Lung (tissue), 12 donors: Measurements from ENCODE around the gene BTN3A1. TPM values are rescaled to one million over a fixed set of nuclear protein-coding genes. Genes with fewer than 3 reads are reported as not detected.
A peak's percentile ranks its signal among the peaks of the same experiment; 100 is the strongest.
"Not testable (repeated sequence)": the region's sequence is repeated elsewhere in the genome, so short reads cannot be mapped to it uniquely, and the experiment has no call there.

ENCODE experiments used
- ATAC-seq: fragments of 200-7000 bp; cut with Tn5 transposase; one replicate; pipeline ENCODE4 v1.9.1; 2020; ENCODE audit warnings: moderate number of reproducible peaks; ENCODE audit not compliant: insufficient read depth, low FRiP score
- DNase-seq, 3 donors: peaks; one replicate each; pipeline ENCODE4 v3.0.0-alpha.2; 2013 to 2017
- H3K27ac ChIP-seq, 2 donors: one replicate each; pipeline ENCODE4 v1.5.1; 2013; ENCODE audit warnings: mild to moderate bottlenecking in 2 of 2, moderate library complexity in 2 of 2, control low read depth in 1 of 2, inconsistent platforms in 1 of 2, low read depth in 1 of 2, low read length in 1 of 2
- H3K27me3 ChIP-seq, 3 donors: one replicate each; pipeline ENCODE4 v1.5.1; 2013; ENCODE audit warnings: low read length in 2 of 3; ENCODE audit not compliant: control insufficient read depth in 3 of 3, insufficient read depth in 3 of 3
- H3K36me3 ChIP-seq, 4 donors: one replicate each; pipeline ENCODE4 v1.5.1; 2013; ENCODE audit warnings: low read length in 4 of 4, mild to moderate bottlenecking in 1 of 4, moderate library complexity in 1 of 4; ENCODE audit not compliant: control insufficient read depth in 4 of 4, insufficient read depth in 4 of 4
- H3K4me1 ChIP-seq, 5 donors: one replicate each; pipeline ENCODE4 v1.5.1; 2013; ENCODE audit warnings: low read length in 5 of 5, mild to moderate bottlenecking in 2 of 5, moderate library complexity in 1 of 5; ENCODE audit not compliant: control insufficient read depth in 5 of 5, insufficient read depth in 5 of 5
- H3K4me3 ChIP-seq: one replicate; pipeline ENCODE4 v1.5.1; 2013; ENCODE audit warnings: mild to moderate bottlenecking, control low read depth, moderate library complexity
- H3K9ac ChIP-seq, 2 donors: one replicate each; pipeline ENCODE4 v1.5.1; 2013; ENCODE audit warnings: low read length in 2 of 2, control low read depth in 1 of 2; ENCODE audit not compliant: insufficient read depth in 1 of 2
- H3K9me3 ChIP-seq, 4 donors: one replicate each; pipeline ENCODE4 v1.5.1; 2013; ENCODE audit warnings: low read length in 3 of 4, mild to moderate bottlenecking in 1 of 4, moderate library complexity in 1 of 4; ENCODE audit not compliant: control insufficient read depth in 4 of 4, insufficient read depth in 3 of 4
- WGBS, 2 donors: extraction: QIAGEN DNeasy Blood & Tissue Kit; methylation state at CpG; one replicate each; pipeline ENCODE4 v1.1.7; 2013; 5-methylcytosine and 5-hydroxymethylcytosine counted together
- polyA plus RNA-seq, 2 donors: library from polyadenylated mRNA; stranded (reverse); fragments of 200-250 nt; gene quantifications; one replicate each; pipeline ENCODE4 v1.2.1, GENCODE V29; 2013
- total RNA-seq, 2 donors: library from RNA; depleted of rRNA in 1 of 2; stranded (reverse); fragments of >200 nt in 1 of 2; gene quantifications; one replicate each; pipeline ENCODE4 v1.2.1, GENCODE V29; 2014 to 2021
- TF ChIP-seq, protein P1 (sequence below): IDR thresholded peaks from 2 replicates; pipeline ENCODE4 v1.5.1; 2012; ENCODE audit warnings: mild to moderate bottlenecking; ENCODE audit errors: control extremely low read depth, extremely low read depth
- donor health status: control.
- donor health status: control.
- donor health status: Bipolar disorder and iron deficiency.
- donor health status: healthy.
- donor health status: DM: yes; HTN: yes; CAD: no.

The BTN3A1 gene
- total and polyA plus RNA-seq, 4 donors: 14.4 to 60.1 (median 22.5) TPM

DNA sequence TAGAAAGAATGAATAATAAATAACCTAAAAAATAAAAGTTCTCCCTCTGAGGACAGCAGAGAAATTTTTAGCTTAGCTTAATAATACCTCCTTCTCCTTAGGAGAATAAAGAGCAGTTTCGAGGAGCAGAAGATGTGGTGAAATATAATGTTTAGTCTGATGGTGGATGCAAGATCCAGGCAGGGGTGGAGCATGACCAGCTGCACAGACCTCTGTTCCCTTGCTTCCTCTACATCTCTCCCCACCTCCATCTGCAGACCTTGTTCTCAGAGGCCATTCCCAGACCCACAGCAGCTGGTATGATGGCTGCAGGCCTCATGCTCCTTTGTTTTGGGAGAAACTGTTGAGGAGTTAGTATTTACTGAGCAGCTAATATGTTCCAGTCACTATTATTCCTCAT lies 35.6 kb upstream of the BTN3A1 start:
- 22 to 36% methylated on average over 1 of the region's 1 CpG for WGBS, 2 donors
- H3K9ac ChIP-seq: peak overlapping the region in 1 of 2 donors; percentile 38
- H3K4me3 ChIP-seq: no peak overlapping the region
- H3K27me3 ChIP-seq: no peaks in the 10 kb centered on the region
- no peak for ATAC-seq
- H3K36me3 ChIP-seq: peaks cover 3 to 12% (median 9%) of the 10 kb centered on the region in 4 donors
- H3K9me3 ChIP-seq: no peaks in the 10 kb centered on the region
- H3K27ac ChIP-seq: peak overlapping the region in 1 of 2 donors; percentile 47
- TF ChIP-seq, protein P1, sequence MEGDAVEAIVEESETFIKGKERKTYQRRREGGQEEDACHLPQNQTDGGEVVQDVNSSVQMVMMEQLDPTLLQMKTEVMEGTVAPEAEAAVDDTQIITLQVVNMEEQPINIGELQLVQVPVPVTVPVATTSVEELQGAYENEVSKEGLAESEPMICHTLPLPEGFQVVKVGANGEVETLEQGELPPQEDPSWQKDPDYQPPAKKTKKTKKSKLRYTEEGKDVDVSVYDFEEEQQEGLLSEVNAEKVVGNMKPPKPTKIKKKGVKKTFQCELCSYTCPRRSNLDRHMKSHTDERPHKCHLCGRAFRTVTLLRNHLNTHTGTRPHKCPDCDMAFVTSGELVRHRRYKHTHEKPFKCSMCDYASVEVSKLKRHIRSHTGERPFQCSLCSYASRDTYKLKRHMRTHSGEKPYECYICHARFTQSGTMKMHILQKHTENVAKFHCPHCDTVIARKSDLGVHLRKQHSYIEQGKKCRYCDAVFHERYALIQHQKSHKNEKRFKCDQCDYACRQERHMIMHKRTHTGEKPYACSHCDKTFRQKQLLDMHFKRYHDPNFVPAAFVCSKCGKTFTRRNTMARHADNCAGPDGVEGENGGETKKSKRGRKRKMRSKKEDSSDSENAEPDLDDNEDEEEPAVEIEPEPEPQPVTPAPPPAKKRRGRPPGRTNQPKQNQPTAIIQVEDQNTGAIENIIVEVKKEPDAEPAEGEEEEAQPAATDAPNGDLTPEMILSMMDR: no peak
- DNase-seq: peak in 1 of 3 donors; percentile 16
- peaks cover 0 to 15% (median 6%) of the 10 kb centered on the region in 5 donors for H3K4me1 ChIP-seq

DNA sequence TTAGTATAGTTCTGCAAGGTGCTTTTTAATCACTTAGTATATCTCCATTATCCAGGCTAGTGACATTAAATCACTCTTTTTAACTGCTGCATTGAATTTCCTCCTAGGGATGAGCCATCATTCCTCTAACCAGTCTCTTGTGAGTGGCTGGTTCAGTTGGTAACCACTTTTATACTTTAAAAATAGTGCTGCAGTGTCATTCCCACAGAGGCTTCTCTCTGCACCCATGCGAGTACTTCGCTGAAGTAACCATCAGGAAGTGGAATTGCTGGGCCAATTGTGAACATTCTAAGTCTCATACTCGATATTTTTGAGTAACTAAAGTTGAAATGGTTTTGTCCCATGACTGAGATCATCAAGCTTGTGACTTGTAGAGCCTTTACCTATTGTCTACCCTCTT lies 35.0 kb upstream of the BTN3A1 start:
- ATAC-seq (no peak), DNase-seq (no peak)
- Histone ChIP-seq H3K4me3 (no peak overlapping the region), H3K27me3 (no peaks in the 10 kb centered on the region), H3K36me3 (peaks cover 3 to 12% (median 9%) of the 10 kb centered on the region in 4 donors), H3K4me1 (peaks cover 0 to 15% (median 6%) of the 10 kb centered on the region in 5 donors), H3K27ac (no peak overlapping the region), H3K9ac (no peak overlapping the region), H3K9me3 (no peaks in the 10 kb centered on the region)
- TF ChIP-seq, protein P1: no peak
- 33 to 59% methylated on average over 3 of the region's 3 CpGs for WGBS, 2 donors

GRCh38 chr6:26371813-26372212 lies 30.3 kb upstream of the BTN3A1 start:
- H3K4me3 ChIP-seq, H3K9me3 ChIP-seq, H3K27ac ChIP-seq, H3K27me3 ChIP-seq, DNase-seq, H3K4me1 ChIP-seq, H3K9ac ChIP-seq, ATAC-seq: not testable (repeated sequence)
- 77 to 86% methylated on average over 4 of the region's 4 CpGs for WGBS, 2 donors
- peaks cover 9 to 34% (median 13%) of the 10 kb centered on the region in 4 donors for H3K36me3 ChIP-seq

GRCh38 chr6:26372308-26373144 lies 29.5 kb upstream of the BTN3A1 start:
- ATAC-seq (no peak), DNase-seq (no peak)
- Histone ChIP-seq H3K27ac (no peak overlapping the region), H3K27me3 (no peaks in the 10 kb centered on the region), H3K9me3 (no peaks in the 10 kb centered on the region), H3K9ac (no peak overlapping the region), H3K4me3 (no peak overlapping the region), H3K36me3 (peaks cover 9 to 34% (median 13%) of the 10 kb centered on the region in 4 donors), H3K4me1 (peaks cover 0 to 5% (median 0%) of the 10 kb centered on the region in 5 donors)
- WGBS, 2 donors: 95 to 97% methylated on average over 12 of the region's 12 CpGs
- TF ChIP-seq, protein P1: no peak
